HG03354 (cell line): ENCODE measurements around the gene BBS9.

Experiments
- ATAC-seq: cut with Tn5 transposase; IDR thresholded peaks from one replicate; pipeline ENCODE4 v1.9.1; 2021; ENCODE audit warnings: mild to moderate bottlenecking; ENCODE audit not compliant: unreplicated experiment, poor library complexity, severe bottlenecking

BBS9 gene

DNA sequence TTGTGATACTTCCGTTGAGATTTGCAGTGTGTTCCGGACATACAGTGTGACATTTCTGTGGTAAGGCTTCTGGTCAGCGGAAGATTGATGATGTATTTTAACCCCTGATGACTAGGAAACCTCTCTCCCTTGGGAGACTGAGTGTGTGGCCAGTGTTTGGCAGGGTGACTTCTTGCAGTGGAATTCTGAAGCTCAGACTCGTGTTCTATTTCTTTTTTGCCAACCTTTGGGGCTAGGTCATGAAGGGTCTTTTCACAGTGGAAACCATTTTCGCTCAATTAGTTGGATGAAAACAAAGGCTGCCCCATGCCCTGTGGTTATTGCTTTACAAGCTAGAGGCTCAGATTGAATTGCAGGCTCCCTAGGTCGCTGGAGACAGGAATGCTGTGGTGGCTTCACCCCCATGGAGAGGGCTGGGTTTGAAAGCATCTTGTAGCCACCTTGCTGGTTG is 288.9 kb downstream of the BBS9 start:
- no peak for ATAC-seq

DNA sequence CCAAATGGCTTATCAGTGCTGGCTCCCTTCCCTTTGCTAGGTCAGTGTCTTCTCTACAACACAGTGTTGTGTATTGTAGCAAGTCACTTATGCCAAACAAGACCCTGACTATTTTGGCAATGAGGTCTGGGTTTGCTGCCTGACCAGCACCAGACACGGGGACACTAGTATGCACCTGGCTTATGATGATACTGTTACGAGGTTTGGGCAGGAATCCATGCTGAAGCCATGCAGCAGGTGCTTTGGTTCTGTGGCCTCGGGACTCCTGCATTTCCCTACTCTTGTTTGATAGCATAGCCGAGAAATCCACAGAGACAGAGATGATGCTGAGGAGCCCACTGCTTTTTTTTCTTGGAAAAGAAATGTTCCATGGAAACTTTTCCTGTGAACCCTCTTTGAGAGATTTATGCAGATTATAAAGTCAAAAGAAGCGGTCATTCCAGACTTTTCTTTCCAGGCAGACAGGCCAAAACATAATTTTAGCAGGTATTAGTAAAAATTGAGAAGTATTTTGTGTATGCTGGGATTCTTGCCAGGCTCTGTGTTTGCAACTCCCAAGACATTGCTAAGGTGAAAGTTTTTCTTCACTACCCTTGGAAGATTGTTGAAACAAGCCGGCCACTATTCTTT is 291.1 kb downstream of the BBS9 start:
- ATAC-seq, result no peak

DNA sequence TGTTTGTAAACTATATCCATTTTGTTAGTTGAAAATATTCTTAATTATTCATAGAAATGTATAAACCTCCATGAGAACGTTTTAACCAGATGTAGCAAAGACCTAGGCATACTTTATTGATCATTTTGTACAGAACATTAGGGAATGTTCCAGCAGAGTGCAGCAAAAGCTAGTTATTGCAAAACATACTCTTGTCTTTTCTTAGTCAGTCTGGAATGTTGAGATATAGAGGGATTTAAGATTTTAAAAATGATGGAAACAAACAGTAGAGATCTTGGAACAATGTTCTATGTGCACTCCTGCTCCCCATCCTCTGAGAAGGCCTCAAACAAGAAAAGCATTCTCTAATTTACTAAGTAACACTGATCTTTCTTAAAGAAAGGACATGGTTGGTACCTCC is 292.1 kb downstream of the BBS9 start:
- no peak for ATAC-seq

DNA sequence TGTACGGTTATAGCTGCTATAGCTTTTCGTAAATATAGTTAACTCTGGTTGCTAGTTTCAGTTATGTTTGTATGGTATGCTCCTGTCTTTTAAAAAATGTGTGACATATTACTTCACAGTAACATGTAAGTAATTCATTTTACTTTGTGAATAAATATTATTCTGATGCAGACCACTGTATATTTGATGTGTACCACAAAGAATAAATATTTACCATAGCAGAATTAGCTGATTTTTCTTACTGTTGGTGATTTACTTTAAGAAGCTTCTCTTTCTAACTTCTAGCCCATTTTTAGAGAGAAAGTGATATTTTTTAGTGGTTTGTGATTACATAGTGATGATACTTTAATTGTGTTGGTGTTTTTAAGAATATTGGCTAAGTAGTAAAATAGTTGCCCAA is 292.8 kb downstream of the BBS9 start:
- ATAC-seq, result no peak

DNA sequence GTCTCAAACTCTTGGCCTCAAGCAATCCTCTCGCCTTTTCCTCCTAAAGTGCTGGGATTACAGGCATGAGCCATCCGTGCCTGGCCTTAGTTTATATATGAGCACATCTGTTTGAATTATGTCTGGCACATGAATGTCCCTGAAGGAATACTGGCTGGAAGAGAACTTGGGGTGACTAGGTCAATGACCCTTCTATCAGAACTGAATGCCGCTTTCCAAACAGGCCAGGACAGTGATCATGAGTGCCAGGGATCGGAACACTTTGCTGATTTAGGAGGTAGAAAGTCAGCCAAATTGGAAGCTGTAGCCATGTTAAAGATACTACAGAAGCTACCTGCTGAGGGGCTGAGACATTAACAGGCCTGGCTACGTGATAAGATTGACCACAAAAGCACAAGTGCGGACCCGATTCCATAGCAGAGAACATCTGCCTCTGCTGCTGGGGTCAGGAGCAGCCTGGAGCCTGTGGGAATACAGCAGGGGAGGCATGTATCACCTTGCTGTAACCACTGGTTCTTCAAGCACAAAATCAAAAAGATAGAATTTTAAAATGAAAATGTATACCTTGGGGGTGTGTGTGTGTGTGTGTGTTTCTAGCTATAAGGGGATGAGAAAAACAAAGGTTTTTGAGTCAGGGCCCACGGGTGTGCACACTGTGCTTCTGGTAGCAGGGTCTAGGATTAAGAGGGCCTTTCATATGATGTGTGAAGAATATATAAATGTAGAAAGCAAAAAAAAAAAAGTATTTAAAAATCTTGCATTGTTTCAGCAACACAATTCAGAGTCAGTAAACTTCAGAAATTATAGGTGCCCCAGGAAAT is 293.7 kb downstream of the BBS9 start:
- ATAC-seq, result peak; percentile 53

DNA sequence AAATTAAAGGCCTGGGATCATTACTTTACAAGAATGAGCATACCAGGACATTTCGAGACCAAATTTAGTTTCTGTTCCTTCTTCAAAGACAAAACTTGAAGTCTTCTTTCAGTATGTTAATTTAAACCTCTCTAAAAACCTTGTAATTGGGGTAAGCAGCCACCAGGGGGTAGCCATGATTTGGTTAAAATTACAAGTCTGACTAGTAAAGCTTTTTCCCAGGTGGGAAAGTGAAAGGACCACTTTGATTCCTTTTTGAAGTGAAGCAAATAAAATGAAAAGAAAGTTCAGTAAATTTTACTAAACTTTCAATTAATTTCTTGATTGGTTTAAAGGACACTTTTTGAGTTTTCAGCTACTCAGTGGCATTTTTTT is 294.3 kb downstream of the BBS9 start:
- ATAC-seq, result peak; percentile 85

DNA sequence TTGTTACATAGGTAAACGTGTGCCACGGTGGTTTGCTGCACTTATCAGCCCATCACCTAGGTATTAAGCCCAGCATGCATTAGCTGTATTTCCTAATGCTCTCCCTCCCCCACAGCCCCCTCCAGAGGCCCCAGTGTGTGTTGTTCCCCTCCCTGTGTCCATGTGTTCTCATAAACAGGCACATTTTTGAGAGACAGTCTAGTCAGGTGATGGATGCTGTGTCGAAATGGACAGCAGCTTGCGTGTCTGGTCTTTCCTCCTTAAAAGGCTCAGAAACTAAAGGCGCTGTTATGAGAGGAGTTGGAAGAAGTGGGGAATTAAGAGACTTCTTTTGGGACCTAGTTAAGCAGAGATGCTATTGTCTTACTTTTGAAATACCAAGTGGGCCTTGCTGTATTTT is 296.0 kb downstream of the BBS9 start:
- no peak for ATAC-seq

DNA sequence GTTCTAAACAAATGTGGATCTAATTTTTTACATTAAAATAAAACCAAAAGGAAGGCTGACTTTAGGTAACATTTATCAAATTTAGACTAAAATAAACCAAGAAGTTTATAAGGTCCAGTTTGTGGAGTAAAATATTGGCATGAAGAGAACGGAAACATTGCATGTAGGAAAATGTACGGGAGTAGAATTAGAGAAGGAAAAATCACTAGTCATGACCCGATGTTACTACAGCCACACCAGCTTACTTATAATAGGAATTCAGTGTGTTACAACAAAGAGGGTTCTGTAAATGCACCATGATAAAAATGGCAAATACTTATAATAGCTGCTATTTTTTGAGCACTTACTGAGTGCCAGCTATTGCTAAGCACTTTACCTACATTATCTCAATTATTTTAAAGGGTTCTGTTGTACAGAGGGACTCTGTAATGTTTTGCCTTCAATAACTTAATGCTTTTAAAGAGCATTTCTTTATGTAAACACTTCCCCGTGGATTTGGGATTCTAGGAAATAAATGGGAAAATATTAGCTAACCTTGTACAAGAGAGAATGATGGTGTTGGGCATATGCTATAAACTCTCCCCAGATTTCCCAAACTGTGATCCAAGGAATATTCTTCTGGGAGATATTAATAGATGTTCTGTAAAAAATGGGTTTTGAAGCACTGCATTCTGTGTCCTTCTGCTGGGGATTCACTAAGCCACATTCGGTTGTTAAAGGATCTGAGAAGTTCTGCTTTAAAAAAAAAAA is 296.7 kb downstream of the BBS9 start:
- no peak for ATAC-seq

DNA sequence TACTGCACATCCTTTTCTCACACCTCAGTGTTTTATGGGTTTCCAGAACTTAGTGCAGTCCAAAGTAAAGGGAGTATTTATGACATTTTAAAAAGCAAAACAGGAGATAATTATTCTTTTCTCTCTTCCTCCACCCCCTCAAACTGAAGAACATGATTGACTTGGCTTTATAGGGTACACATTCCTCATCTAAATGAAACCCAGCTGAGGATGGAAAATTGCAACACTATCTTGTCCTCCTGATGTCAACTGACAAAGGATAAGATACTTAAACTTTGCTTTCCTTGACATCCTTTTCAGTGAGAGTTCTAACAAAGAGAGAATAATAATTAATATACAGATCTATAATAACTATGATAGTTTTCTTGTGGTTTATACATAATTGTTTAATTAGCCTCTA is 299.1 kb downstream of the BBS9 start:
- ATAC-seq, result no peak

DNA sequence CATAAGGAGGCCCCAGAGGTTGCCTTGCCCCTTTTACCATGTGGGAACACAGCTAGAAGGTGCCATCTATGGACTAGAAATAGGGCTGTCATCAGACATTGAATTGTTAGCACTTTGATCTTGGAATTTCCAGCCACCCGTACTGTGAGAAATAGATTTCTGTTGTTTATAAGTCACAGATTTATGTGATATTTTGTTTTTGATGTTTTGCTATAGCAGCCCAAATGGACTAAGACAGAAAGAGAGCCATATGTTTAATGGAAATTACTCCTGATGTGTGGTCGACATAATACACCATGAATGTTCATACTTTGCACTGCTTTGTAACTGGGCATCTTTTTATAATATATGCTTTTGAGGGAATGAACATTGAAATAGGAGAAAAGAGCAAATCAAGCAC is 302.2 kb downstream of the BBS9 start:
- ATAC-seq, result no peak

DNA sequence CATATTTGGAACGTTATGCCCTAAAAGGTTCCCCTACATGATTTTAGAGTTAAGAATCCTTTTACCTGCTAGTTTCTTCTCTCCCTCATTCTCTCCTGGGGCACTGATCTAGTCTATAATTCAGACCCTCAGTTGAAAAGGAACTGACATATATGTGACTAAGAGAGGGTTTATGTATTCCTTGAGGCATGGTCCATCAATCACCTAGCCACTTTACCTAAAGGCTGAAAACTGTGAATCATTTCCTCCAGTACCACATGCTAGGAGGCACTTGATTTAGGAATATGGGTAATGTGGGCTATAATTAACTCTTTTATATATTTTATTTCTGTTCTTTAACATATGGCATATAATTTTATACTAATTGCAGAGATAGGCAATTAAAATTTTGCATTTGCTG is 303.5 kb downstream of the BBS9 start:
- no peak for ATAC-seq

DNA sequence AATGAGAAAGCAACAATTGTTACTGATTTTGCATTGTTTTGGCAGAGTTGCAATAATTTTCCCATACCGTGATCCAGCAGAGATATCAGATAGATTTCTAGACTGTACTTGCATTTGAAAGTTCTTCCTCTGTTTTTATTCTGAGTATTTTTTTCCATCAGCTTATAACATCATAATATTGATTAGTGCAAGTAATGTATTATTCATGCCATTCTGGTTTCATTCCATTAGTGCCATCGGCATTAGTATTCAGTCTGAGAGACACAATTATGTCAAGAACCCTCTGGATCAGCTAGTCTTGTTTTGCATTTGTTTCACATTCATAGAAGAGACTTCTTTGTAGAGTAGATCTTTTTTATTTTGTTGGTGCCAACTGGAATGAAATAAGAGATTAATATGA is 304.0 kb downstream of the BBS9 start:
- no peak for ATAC-seq

DNA sequence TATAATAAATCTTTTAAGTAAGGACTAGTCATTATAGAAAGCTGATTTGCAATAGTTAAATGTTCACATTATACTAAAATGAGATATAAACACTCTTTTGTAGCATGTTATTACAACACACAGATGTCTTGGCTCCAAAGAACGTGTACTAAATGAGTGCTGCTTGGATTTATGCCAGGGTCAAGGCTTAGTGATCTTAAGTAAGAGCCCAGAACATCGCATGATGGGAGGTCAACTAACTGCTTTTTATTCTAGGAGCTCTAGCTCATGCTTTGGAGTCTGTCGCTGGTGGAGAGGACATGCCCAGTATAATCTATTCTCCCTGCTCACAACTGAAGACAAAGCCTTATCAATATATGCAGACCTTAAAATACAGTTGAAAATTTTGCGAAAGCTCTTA is 315.1 kb downstream of the BBS9 start:
- no peak for ATAC-seq

DNA sequence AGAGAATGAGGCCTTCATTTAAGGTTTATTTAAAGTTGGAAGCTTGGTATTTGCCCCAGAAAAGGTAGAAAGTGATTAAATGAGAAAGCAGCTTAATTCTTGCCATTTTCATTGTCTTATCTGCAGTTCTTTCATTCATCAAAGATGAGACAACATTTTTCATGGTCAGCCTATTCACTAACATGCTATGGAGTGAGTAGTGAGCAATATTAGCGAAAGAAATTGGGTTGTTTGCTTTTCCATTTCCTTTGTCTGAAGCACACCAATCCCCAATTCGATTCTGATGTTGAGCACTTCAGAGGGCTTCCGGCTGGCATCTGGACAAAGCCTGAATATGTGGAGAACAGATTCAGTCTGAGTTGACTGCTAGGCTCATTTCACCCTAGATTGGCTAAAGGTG is 317.2 kb downstream of the BBS9 start:
- no peak for ATAC-seq

DNA sequence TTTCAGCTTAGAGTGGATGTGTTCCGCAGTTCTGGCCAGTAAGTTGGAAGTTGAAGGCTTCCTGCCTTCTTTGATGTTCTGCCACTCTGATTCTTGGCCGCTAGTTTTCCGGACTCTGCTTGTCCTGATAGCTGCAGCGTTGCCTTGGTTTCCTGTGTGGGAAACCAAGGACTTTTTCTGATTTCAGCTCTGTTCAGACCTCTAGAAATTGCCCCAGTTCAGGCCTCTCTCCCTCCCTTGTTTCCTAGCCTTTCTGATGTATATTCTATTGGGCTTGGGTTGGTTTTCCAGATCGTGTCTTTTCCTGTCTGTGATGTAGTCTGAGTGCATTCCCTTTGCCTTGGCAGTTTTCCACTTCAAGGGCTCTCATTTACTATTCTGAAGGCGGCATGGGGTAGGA is 318.7 kb downstream of the BBS9 start:
- no peak for ATAC-seq

DNA sequence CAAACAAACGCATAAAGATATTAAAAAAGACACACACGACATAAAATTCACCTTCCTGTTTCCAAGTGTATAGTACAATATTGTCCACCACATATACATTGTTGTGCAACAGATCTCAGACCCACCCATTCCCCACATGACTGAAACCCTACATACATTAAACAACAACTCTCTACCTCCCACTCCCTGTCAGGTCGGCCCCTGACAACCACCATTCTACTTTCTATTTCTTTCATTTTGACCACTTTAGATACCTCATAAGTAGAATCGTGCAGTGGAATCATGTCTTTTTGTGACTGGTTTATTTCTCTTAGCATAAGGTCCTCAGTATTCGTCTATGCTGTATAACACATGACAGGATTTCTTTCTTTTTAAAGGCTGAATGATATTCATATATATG is 320.5 kb downstream of the BBS9 start:
- no peak for ATAC-seq

DNA sequence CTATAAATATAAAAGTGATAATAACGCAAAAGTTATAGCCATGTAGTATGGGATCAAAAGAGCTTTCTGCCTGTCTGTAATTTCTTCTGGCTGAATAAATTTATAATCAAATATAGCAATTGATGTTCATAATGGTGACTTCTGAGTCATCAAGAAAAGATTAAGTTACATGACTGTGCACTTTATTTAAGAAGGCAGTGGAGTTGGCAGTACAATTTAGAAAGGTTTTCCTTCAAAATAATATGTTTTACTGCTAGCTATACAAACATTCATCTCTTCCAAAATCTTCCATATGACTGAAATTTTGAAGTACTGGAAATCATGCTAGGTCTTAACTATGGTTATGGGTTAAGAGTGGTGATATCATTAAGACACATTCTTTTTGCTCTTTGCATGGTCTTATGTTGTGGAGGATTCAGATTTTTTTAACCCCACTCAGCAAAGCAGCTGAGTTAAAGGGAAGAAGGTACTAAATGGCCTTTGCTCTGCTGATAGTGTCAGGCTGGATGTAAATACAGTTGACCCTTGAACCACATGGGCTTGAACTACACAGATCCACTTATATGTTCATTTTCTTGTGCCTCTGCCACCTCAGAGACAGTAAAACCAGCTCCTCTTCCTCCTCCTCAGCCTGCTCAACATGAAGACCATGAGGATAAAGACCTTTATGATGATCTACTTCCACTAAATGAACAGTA is 323.6 kb downstream of the BBS9 start:
- ATAC-seq, result no peak

DNA sequence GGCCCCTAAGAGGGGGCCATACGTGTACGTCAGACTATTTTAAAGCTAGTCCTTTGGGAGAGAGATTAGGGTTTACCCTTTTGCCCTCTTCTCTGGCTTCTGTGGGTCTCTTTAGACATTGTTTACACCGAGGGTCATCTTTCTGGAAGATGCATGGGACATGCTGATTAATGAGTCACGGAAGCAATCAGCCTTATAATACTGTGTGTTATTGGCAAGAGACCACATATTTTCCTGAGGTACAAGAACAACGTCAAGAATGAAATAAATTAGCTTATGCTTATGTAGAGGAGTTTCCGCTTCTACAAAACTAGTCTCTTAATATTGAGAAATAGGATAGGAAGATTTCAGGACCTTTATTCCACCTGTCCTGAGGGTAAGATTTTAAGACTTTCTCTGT is 327.7 kb downstream of the BBS9 start:
- no peak for ATAC-seq

DNA sequence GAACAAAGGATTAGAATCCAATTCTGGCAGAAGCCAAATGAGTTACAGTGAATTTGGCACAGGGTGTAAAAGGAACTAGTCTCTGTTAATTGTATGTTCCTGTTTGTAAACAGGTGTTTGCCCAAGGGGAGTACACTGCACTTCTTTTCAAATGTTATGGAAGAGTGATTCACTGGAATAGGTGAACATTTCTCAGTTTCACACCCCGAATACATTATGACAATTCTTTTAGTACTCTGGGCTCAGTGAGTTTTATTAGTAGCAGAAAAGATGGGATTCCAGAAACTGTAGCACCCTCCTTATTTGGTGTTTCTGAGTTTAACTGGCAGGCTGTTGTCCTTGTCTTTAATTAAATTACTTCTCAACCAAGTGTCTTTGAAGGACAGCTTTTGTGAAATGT is 329.2 kb downstream of the BBS9 start:
- ATAC-seq, result no peak

DNA sequence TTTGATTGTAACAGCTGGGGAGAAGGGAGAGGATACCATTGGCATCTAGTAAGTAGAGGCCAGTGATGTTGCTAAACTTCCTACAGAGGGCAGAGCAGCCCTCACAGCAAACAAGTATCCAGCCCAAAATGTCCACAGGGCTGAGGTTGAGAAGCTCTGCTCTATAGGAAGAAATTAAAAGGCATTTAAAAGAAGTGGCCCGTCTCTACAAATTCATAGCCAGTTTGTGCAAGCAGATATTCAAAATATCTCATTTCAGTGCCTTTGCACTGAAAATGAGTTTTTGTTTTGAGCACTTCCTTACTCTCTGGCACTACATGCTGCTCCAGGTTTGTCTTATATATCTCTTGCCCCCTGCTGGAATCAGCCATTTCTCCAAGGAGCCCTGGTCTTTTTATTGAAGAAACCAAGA is 330.0 kb downstream of the BBS9 start:
- ATAC-seq, result peak; percentile 53
